Stimulated activated CD8-positive, alpha-beta memory T cell treated with anti-CD3 and anti-CD28 coated beads, Interleukin-12 subunit alpha, Interleukin-12 subunit beta, amount 100 ng/mL, for 24 hours (primary cell): ENCODE measurements around the gene TMEM255B.
"Not testable (repeated sequence)": the region's sequence is repeated elsewhere in the genome, so short reads cannot be mapped to it uniquely, and the experiment has no call there.

Source experiments
- DNase-seq: peaks from one replicate; pipeline ENCODE4 v3.0.0-alpha.2; 2020; ENCODE audit errors: extremely low read depth

The TMEM255B gene

DNA sequence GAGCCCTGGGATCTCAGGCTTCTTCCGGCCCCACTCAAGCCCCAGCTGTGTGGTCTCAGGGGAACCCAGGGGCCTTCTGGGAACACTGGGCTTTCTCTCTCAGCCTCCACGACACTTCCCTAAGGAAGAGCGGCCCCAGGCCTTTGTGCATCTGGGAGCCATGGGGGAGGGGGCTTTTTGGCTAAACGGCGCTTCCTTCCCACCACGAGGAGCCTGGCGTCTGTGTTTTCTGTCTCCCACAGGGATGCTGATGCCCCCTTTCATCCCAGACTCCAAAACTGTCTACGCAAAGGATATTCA lies 24.2 kb upstream of the TMEM255B start:
- no peak for DNase-seq

DNA sequence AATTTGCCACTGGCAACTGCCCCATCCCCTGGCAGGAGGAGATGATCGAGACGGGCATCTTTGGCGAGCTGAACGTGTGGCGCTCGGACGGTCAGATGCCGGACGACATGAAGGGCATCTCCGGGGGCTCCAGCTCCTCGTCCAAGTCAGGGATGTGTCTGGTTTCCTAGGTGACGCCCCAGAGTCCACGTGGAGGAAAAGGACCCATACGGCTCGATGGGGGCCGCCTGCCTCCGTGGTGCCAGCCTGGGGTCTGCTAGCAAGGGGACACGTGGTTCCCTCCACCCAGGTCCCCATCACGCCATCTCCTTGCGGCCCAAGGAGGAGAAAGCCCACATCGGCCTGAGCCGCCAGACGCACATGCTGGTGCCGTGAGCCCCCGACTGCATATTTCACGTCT lies 23.8 kb upstream of the TMEM255B start:
- DNase-seq, result no peak

DNA sequence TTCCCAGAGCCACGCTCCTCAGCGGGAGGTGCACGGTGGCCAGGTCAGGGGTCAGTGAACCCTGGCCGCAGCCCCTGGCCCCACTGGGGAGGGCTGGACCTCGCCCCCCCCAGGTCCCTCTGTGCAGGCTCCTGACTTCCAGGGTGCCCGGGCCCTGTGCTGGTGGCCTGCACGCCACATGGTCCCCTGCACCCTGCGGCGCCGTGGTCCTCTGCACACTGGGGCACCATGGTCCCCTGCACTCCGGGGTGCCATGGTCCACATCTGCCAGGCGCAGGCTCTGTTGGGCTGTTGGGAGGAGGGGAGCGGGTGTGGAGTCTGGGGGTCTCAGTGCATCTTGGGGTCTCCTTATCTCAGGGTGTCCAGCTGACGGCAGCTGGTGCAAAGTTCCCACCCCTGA lies 23.3 kb upstream of the TMEM255B start:
- DNase-seq, result no peak

DNA sequence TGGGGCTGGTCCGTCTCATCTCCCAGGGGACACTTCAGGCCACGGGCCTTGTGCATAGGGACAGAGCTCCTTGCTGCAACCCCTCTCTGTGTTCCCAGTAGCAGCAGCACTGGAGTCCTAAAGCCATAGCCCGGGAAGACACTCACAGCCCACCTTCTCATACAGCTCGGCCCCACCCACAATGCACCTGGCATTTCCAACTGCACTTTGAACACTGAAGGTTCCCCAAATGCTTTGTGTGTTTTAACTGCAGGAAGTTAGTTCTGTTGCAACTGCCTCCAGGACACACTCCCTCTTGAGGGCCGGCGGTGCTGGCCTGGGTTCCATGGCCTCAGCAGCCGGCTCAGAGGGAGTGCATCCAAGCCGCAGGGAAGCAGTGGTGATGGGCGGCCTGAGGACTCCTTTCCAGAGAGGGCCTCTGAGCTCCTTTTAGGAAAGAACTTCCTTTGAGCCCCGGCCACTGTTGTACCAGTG lies 22.7 kb upstream of the TMEM255B start:
- DNase-seq, result no peak

DNA sequence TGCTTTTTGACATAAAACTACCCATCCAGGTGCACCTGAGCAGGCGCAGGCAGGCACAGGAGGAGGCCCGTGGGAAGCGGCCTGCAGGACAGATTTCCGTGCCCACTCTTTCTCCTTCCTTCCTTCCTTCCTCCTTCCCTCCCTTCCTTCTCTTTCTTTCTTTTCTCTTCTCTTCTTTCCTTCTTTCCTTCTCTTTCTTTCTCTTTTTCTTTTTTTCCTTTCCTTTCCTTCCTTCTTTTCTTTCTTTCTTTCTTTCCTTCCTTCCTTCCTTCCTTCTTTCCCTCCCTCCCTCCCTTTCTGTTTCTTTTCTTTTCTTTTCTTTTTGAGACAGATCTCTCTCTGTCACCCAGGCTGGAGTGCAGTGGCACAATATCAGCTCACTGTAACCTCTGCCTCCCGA lies 21.2 kb upstream of the TMEM255B start:
- DNase-seq, result no peak

DNA sequence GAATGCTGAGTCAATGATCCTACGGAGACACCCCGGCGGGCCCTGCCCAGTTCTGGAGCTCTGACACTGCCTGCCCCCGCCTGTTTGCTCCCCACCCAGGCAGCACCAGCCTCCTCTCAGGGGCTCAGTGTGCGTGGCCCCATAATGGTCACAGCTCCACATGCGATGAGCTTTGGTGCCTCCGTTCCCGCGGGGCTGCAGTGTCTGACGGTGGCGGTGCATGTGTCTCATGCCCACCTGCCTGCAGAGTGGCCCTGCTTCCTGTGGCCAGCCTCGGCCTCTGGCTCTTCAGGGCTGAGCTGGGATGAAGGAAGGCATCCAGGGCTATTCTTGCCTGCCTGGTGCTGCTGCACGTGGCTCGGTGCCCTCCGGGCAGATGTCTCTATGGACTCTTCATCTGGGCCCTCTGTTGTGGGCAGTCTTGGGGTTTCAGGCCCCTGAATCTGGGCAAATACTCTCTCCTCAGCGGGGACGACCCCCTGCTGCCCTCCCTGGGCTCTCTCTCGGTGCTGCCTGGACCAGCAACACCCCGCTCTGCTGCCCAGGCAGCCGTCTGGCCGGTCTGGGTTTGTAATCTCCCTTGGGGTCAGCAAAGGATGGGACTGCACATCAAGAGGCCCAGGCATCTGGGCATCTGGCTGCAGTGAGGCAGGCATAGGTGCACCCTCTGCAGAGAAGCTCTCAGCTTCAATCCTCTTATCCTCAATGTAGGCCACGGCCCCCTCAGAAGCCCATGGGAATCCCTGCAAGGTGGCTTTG lies 19.3 kb upstream of the TMEM255B start:
- no peak for DNase-seq

DNA sequence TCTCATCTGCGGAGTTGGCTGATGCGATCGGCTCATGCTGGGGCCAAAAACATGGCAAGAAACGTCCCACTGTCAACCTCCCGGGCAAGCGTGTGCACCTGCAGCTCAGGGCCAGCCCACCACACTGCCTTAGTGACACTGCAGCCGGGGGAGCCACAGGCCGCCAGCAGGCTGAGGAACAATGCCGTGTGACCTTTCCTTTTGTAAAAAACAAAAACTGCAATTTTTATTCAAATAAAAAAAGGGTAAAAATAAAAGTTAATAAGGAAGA lies 18.8 kb upstream of the TMEM255B start:
- no peak for DNase-seq

DNA sequence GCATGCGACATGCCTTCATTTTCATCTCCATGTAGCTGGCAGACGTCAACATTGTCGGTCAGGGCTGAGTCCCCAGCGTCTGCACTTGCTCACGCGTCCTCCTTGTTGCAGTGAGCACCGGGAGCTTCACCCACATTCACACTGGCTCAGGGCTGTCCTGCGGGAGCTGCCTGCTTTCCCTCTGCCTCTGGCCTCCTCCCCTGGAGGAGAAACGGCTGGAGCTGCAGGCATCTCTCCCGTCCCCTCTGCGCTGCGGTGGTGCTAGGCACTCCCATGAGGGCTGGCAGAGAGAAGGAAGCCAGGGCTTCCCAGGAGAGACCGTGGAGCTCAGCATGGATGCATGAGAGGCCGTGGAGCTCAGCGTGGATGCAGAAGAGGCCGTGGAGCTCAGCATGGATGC lies 18.4 kb upstream of the TMEM255B start:
- DNase-seq, result no peak

DNA sequence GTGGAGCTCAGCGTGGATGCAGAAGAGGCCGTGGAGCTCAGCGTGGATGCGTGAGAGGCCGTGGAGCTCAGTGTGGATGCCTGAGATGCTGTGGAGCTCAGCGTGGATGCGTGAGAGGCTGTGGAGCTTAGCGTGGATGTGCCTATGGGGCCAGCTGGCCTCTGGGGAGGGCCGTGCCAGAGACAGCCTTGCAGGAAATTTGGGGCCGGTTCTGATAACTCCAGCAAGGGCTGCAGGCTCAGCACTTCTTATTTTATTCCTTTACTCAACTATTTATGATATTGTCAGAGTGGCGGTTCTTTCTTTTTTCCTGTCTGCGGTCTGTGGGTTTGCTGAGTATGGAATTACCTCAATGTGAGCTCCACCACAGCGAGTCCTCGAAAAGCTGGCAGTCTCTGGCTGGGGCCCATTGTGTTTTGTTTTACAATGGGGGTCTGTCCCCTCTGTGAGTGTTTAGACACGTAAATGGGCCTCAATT lies 17.8 kb upstream of the TMEM255B start:
- DNase-seq, result no peak

DNA sequence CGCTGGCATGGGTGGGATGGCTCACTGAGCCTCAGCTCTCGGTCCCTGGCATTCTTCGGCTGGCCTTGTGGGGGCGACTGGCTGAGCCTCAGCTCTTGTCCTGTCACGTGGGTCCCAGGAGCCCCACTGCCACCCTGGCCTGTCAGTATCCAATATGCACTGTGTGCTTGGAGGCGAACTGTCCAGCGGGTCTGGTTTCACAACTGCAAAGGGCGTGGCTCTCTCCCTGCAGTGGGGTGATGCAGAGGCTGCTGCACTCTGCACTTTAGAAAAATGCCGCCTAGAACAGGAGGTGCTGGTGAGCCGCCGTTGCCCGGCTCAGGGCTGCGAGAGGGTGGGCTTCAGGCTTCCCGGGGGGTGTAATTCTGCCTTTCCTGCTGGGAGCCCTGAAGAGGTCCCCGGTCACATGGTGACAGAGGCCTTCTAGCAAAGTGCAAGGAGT lies 17.0 kb upstream of the TMEM255B start:
- no peak for DNase-seq

DNA sequence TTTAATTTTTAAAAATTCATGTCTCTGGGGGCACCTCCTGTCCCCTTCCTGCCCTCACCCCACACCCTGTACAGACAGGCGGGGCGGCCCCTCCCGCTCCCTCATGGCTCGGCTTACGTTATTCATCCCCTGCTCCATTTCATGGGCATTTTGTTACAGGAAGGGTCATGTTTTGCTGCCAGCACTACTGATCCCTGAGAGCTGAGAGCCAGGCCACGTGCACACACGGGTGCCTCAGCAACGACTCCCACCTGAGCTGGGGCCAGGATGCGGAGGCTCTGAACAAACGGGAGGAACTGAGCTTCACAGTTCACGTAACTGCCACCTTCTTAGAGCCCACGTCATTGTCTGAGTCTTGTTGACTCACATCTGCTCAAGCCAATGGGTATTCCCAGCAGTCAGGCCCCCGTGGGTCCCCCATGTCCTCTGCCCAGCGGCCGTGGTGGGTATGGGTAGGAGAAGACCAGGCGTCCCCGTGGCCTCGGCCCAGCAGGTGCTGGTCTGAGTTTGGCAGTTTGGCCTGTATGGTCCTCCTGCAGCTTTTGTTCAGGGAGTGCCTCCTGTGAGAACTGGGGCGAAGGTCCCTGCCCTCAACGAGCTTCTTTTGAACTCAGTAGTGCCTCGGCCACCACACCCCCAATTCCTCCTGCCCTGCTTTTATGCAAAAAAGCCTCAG lies 16.4 kb upstream of the TMEM255B start:
- DNase-seq, result no peak

DNA sequence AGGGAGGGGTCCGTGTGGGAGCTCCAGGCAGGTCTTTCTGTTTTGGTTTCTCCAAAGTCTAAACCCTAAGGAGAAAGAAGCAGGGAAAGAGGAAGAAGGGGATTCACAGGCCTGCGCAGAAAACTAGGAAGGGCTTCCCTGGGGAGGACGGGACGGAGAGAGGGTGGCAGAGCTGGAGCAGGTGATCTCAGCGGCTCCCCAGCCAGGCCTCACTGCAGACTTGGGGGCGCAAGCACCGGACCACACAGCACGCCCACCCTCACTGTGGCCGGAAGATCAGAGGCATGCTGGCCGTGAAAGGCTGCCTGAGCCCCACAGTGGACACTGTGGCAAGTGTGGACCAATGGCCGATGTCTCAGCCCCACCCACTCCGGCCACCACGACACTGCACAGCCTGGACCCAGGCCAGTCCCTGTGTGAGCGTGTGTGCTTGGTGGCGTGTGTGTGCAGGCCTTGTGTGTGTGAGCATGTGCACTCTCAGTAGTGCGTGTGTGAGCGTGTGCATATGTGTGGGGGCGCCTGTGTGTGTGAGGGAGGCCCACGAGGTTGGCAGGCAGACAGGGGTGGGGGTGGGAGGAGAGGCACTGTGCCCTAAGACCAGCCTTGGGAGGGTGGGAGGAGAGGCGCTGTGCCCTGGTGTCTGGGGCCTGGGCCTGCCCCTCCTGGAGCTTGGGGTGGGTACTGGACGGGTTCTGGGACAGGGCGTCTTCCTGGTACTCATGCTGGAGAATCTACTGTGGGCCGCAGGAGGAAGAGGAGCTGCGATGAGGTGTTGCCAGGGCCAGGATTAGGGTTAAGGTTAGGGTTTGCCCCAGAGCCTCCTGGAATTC lies 15.4 kb upstream of the TMEM255B start:
- DNase-seq, result no peak

DNA sequence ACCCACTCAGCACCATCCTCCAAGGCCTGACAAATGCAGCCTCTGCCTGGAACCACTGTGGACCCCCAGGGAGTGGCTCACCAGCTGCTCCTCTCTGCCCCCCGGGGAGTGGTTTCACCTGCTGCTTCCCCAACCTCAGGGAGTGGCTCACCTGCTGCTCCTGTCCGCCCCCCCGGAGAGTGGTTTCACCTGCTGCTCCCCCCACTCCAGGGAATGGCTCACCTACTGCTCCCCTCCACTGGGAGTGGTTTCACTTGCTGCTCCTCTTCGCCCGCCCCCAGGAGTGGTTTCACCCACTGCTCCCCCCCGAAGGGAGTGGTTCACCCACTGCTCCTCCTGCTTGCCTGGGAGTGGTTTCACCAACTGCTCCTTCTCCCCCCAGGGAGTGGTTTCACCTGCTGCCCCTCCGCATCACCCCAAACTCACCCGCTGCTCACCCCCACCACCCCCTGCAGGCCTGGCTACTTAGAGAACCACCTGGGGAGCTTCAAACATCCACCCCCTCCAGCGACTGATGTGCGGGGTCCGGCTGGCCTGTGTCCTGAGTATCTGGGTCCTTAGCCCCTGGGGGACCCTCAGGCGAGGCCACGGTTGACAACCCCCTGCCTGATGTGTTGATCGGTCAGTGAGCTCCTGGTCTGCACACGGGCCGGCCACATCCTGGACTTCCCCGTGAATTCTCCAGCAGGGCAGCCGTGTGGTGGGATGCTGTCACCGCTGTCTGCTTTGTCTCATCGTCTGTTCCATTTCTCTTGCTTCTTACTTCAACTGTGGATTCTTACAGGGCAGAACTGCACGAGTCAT lies 14.6 kb upstream of the TMEM255B start:
- no peak for DNase-seq

DNA sequence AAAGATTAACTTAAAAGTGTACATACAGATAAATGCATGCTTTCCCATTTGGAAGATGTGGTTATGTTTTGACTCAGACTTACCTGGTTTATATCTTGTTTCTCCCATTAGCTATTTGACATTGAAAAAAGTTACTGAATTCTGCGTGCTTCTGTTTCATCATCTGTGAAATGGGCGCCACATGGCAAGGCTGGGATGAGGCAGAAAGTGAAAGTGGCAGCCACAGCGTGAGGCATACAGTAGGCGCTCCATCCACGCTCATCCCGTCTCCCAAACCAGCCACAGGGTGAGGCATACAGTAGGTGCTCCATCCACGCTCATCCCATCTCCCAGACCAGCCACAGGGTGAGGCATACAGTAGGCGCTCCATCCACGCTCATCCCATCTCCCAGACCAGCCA lies 14.0 kb upstream of the TMEM255B start:
- DNase-seq, result no peak

DNA sequence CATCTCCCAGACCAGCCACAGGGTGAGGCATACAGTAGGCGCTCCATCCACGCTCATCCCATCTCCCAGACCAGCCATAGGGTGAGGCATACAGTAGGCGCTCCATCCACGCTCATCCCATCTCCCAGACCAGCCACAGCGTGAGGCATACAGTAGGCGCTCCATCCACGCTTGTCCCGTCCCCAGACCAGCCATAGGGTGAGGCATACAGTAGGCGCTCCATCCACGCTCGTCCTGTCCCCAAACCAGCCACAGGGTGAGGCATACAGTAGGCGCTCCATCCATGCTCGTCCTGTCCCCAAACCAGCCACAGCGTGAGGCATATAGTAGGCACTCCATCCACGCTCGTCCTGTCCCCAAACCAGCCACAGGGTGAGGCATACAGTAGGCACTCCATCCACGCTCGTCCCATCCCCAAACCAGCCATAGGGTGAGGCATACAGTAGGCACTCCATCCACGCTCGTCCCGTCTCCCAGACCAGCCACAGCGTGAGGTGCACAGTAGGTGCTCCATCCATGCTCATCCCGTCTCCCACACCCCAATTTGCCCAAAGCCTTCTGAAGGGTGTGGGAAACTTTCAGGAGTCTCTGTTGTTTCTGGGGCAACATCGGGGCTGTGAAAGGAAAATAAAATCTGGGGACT lies 13.4 kb upstream of the TMEM255B start:
- DNase-seq, result not testable (repeated sequence)

DNA sequence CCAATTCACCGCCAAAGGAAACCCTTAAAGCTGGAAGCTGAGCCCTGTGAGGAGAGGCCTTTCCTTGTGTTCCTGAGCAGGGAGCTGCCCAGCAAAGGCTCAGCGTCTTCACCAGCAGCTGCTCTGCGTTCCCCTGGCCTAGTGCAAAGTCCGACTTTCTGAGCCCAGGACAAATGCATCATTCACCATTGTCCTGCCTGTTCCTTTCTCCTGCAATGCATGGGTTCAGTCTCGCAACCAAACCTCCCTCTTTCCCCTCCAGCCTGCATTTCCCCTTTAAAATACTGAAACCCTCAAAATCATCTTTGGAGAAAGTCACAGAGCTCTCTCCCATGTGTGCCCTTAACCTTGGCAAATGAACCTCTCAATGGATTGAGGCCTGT lies 12.9 kb upstream of the TMEM255B start:
- DNase-seq, result no peak

DNA sequence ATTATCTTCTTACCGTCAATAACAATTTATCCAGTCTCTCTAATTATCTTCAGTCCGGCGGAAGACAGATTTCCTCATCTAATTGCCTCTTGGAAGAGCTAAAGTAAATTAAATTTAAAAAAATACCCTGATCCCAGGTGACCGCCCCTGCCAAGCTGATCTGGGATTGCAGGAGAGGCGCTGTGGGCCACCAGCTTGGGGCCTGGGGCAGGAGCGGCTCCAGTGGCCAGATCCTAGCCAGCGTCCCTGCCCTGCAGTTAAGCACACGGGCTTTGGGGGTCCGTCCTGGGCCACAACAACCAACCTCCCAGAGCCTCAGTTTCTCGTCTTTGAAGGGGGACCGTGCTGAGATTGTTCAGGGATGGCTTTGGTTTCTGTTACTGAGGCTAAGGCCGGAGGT lies 12.4 kb upstream of the TMEM255B start:
- DNase-seq, result no peak

DNA sequence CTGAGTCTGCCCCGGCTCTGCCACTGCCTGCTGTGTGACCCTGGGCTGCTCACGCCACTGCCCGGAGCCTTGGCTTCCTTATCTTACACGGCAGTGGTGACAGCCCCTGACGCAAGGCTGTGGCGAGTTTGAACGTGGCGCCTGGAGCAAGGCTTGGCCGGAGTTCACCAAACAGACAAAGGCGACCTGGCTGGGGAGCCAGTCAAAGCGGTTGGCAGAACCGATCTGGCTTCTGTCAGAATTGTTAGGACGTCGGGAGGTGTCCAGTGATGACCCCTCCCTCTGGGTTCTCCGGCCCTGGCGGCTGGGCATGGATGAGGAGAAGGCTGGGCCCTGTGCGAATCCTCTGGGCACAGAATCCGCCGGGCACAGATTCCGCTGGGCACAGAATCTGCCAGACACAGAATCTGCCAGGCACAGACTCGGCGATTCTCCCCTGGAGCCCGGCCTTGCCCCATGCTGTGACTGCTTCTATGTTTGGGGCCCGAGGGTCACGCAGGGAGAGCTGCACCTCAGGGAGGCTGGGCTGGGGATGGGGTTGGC lies 11.7 kb upstream of the TMEM255B start:
- DNase-seq, result no peak

DNA sequence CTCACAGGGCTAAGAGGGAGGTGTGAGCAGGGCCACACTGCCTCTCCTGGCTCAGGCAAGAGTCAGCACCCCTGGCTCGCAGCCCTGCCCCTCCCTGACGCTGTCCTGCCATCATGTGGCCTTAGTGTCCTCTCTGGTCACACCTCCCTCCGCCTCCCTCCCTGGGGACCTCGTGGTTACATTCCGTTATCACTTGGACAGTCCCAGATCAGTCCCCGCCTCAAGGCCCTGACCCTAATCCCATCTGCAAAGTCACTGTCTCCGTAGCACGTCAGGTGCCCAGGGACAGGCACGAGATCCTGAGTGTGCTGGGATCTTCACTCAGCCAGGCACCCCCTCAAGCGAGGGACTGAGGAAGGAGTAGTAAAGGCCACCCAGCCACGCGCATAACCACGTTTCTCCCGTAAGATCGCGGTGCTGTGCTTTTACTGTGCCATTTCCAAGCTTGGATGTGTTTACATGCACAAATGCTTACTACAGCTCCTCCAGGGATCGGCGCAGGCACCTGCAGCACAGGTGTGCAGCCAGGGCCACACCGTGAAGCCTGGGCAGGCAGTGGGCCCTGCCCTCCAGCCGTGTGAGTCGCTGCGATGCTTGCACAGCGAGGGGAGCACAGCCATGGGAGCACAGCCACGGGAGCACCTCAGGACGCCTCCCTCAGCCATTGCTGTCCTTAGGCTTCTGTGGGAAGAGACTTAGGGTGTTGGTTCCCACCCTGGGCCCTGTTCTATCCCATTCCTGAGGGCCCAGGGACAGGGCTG lies 10.7 kb upstream of the TMEM255B start:
- no peak for DNase-seq

DNA sequence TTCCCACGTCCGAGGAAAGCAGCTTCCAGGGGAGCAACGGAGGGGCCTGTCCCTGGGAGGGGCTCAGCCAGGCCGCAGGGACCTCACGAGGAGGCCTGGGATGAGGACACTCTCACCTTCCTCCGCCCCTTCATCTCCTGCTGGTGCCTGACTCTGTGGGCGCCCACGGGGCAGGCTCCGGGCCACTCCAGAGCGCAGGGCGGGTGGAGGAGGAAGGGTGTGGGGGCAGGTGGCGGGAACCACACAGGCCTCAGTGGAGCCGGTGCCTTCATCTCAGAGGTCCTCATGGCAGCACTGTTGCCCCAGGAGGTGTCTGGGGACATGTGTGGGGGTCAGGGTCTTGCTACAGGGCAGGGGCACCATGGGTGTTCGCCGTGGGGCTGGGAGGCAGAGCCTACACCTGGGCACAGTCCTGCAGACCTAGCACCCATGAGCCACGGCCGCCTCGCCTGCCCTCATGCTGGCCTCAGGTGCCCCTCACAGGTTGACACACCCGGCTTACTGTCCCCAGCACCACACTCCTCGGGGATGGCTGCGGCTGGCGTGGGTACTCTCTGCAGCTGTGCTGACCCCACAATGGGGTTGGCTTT lies 10.1 kb upstream of the TMEM255B start:
- no peak for DNase-seq
